Kidney (tissue), 14 donors: Measurements from ENCODE around the gene C1orf174. TPM values are rescaled to one million over a fixed set of nuclear protein-coding genes. Genes with fewer than 3 reads are reported as not detected.

Source experiments
- DNase-seq, 5 donors: peaks; one replicate each; pipeline ENCODE4 v3.0.0-alpha.2; 2013 to 2020
- FAIRE-seq: peaks from 2 replicates; lab custom pipeline; 2012; peaks lifted over from hg19 to GRCh38; lab: Jason Lieb, UNC
- H3K27ac ChIP-seq, 2 donors: one replicate each; pipeline ENCODE4 v1.7.0; 2013; ENCODE audit warnings: low read depth in 2 of 2, low read length in 2 of 2, inconsistent platforms in 1 of 2
- H3K27me3 ChIP-seq: one replicate; pipeline ENCODE4 v1.7.1; 2013; ENCODE audit warnings: low read length, inconsistent platforms; ENCODE audit not compliant: control insufficient read depth, insufficient read depth
- H3K36me3 ChIP-seq, 3 donors: one replicate each; pipeline versions ENCODE4 v1.7.0 to v1.7.1; 2013; ENCODE audit warnings: low read length in 3 of 3, control low read depth in 1 of 3, inconsistent platforms in 1 of 3; ENCODE audit not compliant: insufficient read depth in 3 of 3, control insufficient read depth in 2 of 3
- H3K4me1 ChIP-seq, 3 donors: one replicate each; pipeline versions ENCODE4 v1.7.0 to v1.7.1; 2013; ENCODE audit warnings: low read length in 3 of 3, inconsistent platforms in 1 of 3, low read depth in 1 of 3; ENCODE audit not compliant: control insufficient read depth in 2 of 3, insufficient read depth in 2 of 3
- H3K4me3 ChIP-seq, 3 donors: one replicate each; pipeline versions ENCODE4 v1.7.0 to v1.8.1; 2013; ENCODE audit warnings: low read length in 3 of 3, control low read depth in 1 of 3, inconsistent platforms in 1 of 3
- H3K9ac ChIP-seq, 3 donors: one replicate each; pipeline versions ENCODE4 v1.7.0 to v1.7.1; 2013; ENCODE audit warnings: low read length in 3 of 3, control low read depth in 1 of 3, inconsistent platforms in 1 of 3
- H3K9me3 ChIP-seq, 3 donors: one replicate each; pipeline versions ENCODE4 v1.7.0 to v1.7.1; 2013; ENCODE audit warnings: low read length in 3 of 3, control low read depth in 1 of 3, inconsistent platforms in 1 of 3; ENCODE audit not compliant: control insufficient read depth in 2 of 3, insufficient read depth in 1 of 3
- CTCF ChIP-seq: IDR thresholded peaks from 3 replicates; pipeline ENCODE4 v1.5.1; 2012; ENCODE audit warnings: mild to moderate bottlenecking, moderate library complexity, borderline replicate concordance; ENCODE audit not compliant: insufficient read depth; ENCODE audit errors: extremely low read depth
- intact Hi-C: fragments of 100-400 bp; cut with DNase I; formaldehyde crosslinking; loops from one replicate; pipeline ENCODE4 v1.11.1; 2022
- polyA plus RNA-seq: library from polyadenylated mRNA; stranded (reverse); fragments of 350-450 nt; fragmentation: Illumina TruSeq; extraction: RNeasy Lipid Tissue Mini Kit (QIAGEN cat#74804); gene quantifications from one replicate; pipeline ENCODE4 v1.2.3, GENCODE V29; 2014; ENCODE audit warnings: low read depth, low replicate concordance; ENCODE audit not compliant: insufficient read depth
- total RNA-seq: library from RNA; stranded (reverse); fragmentation: NEBNext Ultra II Directional; extraction: Animal tissue kit (Norgen Biotek cat#: 25700); gene quantifications from one replicate; pipeline ENCODE4 v1.2.1, GENCODE V29; 2021
- donor health status: control.
- donor health status: control.
- donor health status: control.
- donor health status: control.
- donor health status: control.
- donor health status: DM: yes; HTN: yes; CAD: no.
- donor health status: Normal renal cell carcinoma (clear cell type).

The C1orf174 gene
- total and polyA plus RNA-seq, 2 donors from 2014 or later = 15.9 to 16.8 TPM

GRCh38 chr1:3850857-3851256, 49.2 kb downstream of the C1orf174 start:
- FAIRE-seq = no peak
- no peak for TF ChIP-seq CTCF
- intact Hi-C loops = no loop called here
- Histone ChIP-seq H3K27me3 (no peaks in the 10 kb centered on the region), H3K4me3 (no peak overlapping the region), H3K9ac (no peak overlapping the region), H3K9me3 (no peaks in the 10 kb centered on the region), H3K36me3 (peaks cover 0 to 21% (median 14%) of the 10 kb centered on the region in 3 donors), H3K4me1 (peaks cover 0 to 11% (median 10%) of the 10 kb centered on the region in 3 donors), H3K27ac (no peak overlapping the region)
- DNase-seq = peak in 1 of 5 donors; percentile 43

DNA sequence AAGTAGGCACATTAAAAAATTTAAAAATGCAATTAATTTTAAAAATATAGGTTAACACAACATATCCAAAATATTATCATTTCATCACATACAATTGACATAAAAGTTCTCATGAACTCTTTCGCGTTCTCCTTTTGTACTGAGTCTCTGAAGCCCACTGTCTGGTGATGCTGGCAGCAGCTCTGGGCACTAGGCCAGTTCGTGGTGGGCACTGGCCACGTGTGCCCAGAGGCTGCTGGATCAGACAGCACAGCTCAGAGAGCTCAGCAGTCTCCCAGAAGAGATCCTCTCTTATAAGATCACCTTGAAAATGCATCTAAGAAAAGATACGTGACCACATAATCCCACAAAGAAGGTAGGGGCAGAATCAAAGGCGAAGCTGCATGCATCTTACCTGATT, 53.0 kb downstream of the C1orf174 start:
- Histone ChIP-seq H3K27ac (no peak overlapping the region), H3K4me1 (peaks cover 0 to 6% (median 6%) of the 10 kb centered on the region in 3 donors), H3K36me3 (peaks cover 0 to 21% (median 16%) of the 10 kb centered on the region in 3 donors), H3K9ac (no peak overlapping the region), H3K9me3 (no peaks in the 10 kb centered on the region), H3K27me3 (no peaks in the 10 kb centered on the region), H3K4me3 (no peak overlapping the region)
- DNase-seq = peak in 1 of 5 donors; percentile 22
- intact Hi-C loops = no loop called here
- no peak for TF ChIP-seq CTCF
- no peak for FAIRE-seq

GRCh38 chr1:3846541-3846940, 53.5 kb downstream of the C1orf174 start:
- FAIRE-seq (peak; percentile 15), DNase-seq (peak in 2 of 5 donors; percentile 30 to 47)
- Histone ChIP-seq H3K9ac (no peak overlapping the region), H3K4me1 (peaks cover 0 to 6% (median 6%) of the 10 kb centered on the region in 3 donors), H3K27ac (no peak overlapping the region), H3K4me3 (no peak overlapping the region), H3K9me3 (no peaks in the 10 kb centered on the region), H3K27me3 (no peaks in the 10 kb centered on the region), H3K36me3 (peaks cover 0 to 21% (median 16%) of the 10 kb centered on the region in 3 donors)
- no peak for TF ChIP-seq CTCF
- intact Hi-C loops = no loop called here

DNA sequence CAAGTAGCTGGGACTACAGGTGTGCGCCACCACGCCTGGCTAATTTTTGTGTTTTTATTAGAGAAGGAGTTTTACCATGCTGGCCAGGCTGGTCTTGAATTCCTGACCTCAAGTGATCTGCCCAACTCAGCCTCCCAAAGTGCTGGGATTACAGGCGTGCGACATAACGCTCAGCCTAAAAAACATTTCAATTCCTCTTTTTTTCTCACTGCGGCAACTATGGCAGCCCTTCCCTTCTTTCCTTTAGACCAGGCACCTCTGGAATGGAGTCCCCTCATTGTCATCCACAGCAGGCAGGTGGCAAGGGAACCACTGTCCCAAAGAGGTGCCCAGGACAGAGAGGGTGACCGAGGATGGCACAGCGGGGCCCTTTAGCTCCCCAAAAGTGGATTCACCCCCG, 57.2 kb downstream of the C1orf174 start:
- DNase-seq (peak in 1 of 5 donors; percentile 31), FAIRE-seq (no peak)
- Histone ChIP-seq H3K9ac (no peak overlapping the region), H3K4me3 (no peak overlapping the region), H3K27me3 (no peaks in the 10 kb centered on the region), H3K9me3 (no peaks in the 10 kb centered on the region), H3K36me3 (peaks cover 0 to 30% (median 17%) of the 10 kb centered on the region in 3 donors), H3K4me1 (peaks cover 0 to 6% (median 6%) of the 10 kb centered on the region in 3 donors), H3K27ac (no peak overlapping the region)
- intact Hi-C loops = no loop called here
- no peak for TF ChIP-seq CTCF
